PC-9 (cell line): ENCODE data around the gene MORC2. TPM values are rescaled to one million over a fixed set of nuclear protein-coding genes. Genes with fewer than 3 reads are reported as not detected.

Source experiments
- BruUV-seq: library from RNA; stranded (reverse); fragments of 400-500 nt; replicated peaks from 2 replicates; lab custom pipeline; 2021; lab: Mats Ljungman, UMichigan
- CTCF ChIA-PET: fragments of 300-600 bp; sonication (Branson Sonifier 250); formaldehyde crosslinking; loops from one replicate; lab custom pipeline; 2022; ENCODE audit warnings: antibody characterized with exemption; lab: Charles Lee
- POLR2A ChIA-PET: fragments of 300-600 bp; sonication (Branson Sonifier 250); formaldehyde crosslinking; loops from one replicate; lab custom pipeline; 2022; ENCODE audit warnings: antibody characterized with exemption; ENCODE audit not compliant: unreplicated experiment; lab: Charles Lee
- DNase-seq, 2 experiments: peaks; one replicate each; pipeline versions ENCODE4 v3.0.0 to v3.0.0-alpha.2; 2015 to 2022; ENCODE audit warnings: mixed read lengths in 1 of 2
- H2AFZ ChIP-seq: fragments of 200-600 bp; sonication (generic); 2 replicates; pipeline ENCODE4 v1.8.1; 2017; ENCODE audit warnings: antibody characterized with exemption
- H3F3A ChIP-seq: fragments of 200-600 bp; sonication (generic); 2 replicates; pipeline ENCODE4 v1.8.1; 2017; ENCODE audit warnings: antibody characterized with exemption, mild to moderate bottlenecking, low read depth; ENCODE audit not compliant: insufficient read depth
- H3K27ac ChIP-seq: fragments of 200-600 bp; sonication (generic); 2 replicates; pipeline ENCODE4 v1.6.1; 2016; ENCODE audit warnings: mixed run types
- H3K27me3 ChIP-seq: fragments of 200-600 bp; sonication (generic); 2 replicates; pipeline ENCODE4 v1.6.1; 2016; ENCODE audit warnings: low read depth, mixed run types; ENCODE audit not compliant: insufficient read depth
- H3K36me3 ChIP-seq: fragments of 200-600 bp; sonication (generic); 2 replicates; pipeline ENCODE4 v1.6.1; 2016; ENCODE audit warnings: low read depth, mixed run types
- H3K4me1 ChIP-seq: fragments of 200-600 bp; sonication (generic); replicated peaks from 2 replicates; pipeline ENCODE4 v1.6.1; 2016; ENCODE audit warnings: mixed run types; ENCODE audit not compliant: insufficient read depth
- H3K4me2 ChIP-seq: fragments of 200-600 bp; sonication (generic); 2 replicates; pipeline ENCODE4 v1.6.1; 2017; ENCODE audit warnings: mixed run types
- H3K4me3 ChIP-seq: fragments of 200-600 bp; sonication (generic); 2 replicates; pipeline ENCODE4 v1.6.1; 2016; ENCODE audit warnings: mixed run types
- H3K79me2 ChIP-seq: fragments of 200-600 bp; sonication (generic); 2 replicates; pipeline ENCODE4 v1.6.1; 2017; ENCODE audit warnings: low read depth, mixed run types
- H3K9me2 ChIP-seq: fragments of 200-600 bp; sonication (generic); 2 replicates; pipeline ENCODE4 v1.8.1; 2017; ENCODE audit warnings: mild to moderate bottlenecking; ENCODE audit not compliant: insufficient read depth
- H3K9me3 ChIP-seq: fragments of 200-600 bp; sonication (generic); 2 replicates; pipeline ENCODE4 v1.8.1; 2016; ENCODE audit warnings: low read depth; ENCODE audit not compliant: insufficient read depth
- H4K20me1 ChIP-seq: fragments of 200-600 bp; sonication (generic); 2 replicates; pipeline ENCODE4 v1.8.1; 2017; ENCODE audit not compliant: insufficient read depth
- EZH2 ChIP-seq: fragments of 200-600 bp; sonication (generic); IDR thresholded peaks from 2 replicates; pipeline ENCODE4 v1.8.0; 2017; ENCODE audit warnings: antibody characterized with exemption, low read depth
- intact Hi-C: fragments of 100-400 bp; cut with micrococcal nuclease; formaldehyde crosslinking; loops from one replicate; pipeline ENCODE4 v1.10.0; 2022; ENCODE audit not compliant: unreplicated experiment
- total RNA-seq: library from RNA; stranded (reverse); gene quantifications from 2 replicates; pipeline ENCODE4 v1.2.3, GENCODE V29; 2021
- TF ChIP-seq, protein P1 (sequence below): fragments of 200-600 bp; sonication (generic); conservative IDR thresholded peaks from 2 replicates; pipeline ENCODE4 v1.6.1; 2017; ENCODE audit warnings: mixed run types, antibody characterized with exemption, mild to moderate bottlenecking, moderate library complexity

The MORC2 gene
- total RNA-seq, 1 experiment from 2014 or later: 39.8 TPM

GRCh38 chr22:30985561-30986208 lies 17.1 kb upstream of the MORC2 start:
- H3K9me2 ChIP-seq: no peaks in the 10 kb centered on the region
- H3K79me2 ChIP-seq: no peaks in the 10 kb centered on the region
- no peak overlapping the region for H2AFZ ChIP-seq
- DNase-seq: no peak
- no peaks in the 10 kb centered on the region for H3K27me3 ChIP-seq
- H3K4me2 ChIP-seq: no peak overlapping the region
- H3K27ac ChIP-seq: no peak overlapping the region
- no peaks in the 10 kb centered on the region for H3K4me1 ChIP-seq
- CTCF ChIA-PET: no interaction called here
- no peaks in the 10 kb centered on the region for H4K20me1 ChIP-seq
- POLR2A ChIA-PET: no interaction called here
- BruUV-seq: no TSS peak
- TF ChIP-seq, protein P1, sequence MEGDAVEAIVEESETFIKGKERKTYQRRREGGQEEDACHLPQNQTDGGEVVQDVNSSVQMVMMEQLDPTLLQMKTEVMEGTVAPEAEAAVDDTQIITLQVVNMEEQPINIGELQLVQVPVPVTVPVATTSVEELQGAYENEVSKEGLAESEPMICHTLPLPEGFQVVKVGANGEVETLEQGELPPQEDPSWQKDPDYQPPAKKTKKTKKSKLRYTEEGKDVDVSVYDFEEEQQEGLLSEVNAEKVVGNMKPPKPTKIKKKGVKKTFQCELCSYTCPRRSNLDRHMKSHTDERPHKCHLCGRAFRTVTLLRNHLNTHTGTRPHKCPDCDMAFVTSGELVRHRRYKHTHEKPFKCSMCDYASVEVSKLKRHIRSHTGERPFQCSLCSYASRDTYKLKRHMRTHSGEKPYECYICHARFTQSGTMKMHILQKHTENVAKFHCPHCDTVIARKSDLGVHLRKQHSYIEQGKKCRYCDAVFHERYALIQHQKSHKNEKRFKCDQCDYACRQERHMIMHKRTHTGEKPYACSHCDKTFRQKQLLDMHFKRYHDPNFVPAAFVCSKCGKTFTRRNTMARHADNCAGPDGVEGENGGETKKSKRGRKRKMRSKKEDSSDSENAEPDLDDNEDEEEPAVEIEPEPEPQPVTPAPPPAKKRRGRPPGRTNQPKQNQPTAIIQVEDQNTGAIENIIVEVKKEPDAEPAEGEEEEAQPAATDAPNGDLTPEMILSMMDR: no peak
- TF ChIP-seq EZH2: no peak
- intact Hi-C loops: no loop called here
- H3F3A ChIP-seq: 0 out of 2 replicates have a peak, but pooled peaks cover 5% of the 10 kb centered on the region
- H3K9me3 ChIP-seq: no peaks in the 10 kb centered on the region
- H3K36me3 ChIP-seq: no peaks in the 10 kb centered on the region
- no peak overlapping the region for H3K4me3 ChIP-seq

DNA sequence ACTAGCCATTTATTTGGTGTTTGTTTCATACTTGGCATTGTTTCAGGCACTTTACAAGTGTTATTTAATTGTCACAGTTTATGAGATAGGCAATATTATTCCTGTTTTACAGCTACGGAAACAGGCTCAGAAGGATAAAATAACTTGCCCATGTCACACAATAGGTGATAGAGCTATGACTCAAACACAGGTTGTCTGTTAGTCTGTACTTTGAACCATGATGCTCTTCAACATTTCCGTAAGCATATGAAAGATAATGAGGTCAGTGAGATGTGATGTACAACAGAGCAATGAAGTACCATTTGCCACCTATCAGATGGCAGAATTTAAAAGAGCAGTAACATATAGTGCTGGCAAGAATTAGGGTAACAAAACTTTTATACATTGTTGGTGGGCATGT lies 15.7 kb upstream of the MORC2 start:
- Histone ChIP-seq H3K9me2 (no peaks in the 10 kb centered on the region), H3K4me1 (no peaks in the 10 kb centered on the region), H4K20me1 (no peaks in the 10 kb centered on the region), H3F3A (0 out of 2 replicates have a peak, but pooled peaks cover 5% of the 10 kb centered on the region), H3K4me2 (no peak overlapping the region), H3K4me3 (no peak overlapping the region), H3K27me3 (no peaks in the 10 kb centered on the region), H3K79me2 (no peaks in the 10 kb centered on the region), H3K36me3 (no peaks in the 10 kb centered on the region), H2AFZ (no peak overlapping the region), H3K27ac (no peak overlapping the region), H3K9me3 (0 out of 2 replicates have a peak, but pooled peaks cover 7% of the 10 kb centered on the region)
- TF ChIP-seq EZH2: no peak
- TF ChIP-seq, protein P1: no peak
- ChIA-PET POLR2A (no interaction called here), CTCF (no interaction called here)
- no TSS peak for BruUV-seq
- no peak for DNase-seq
- intact Hi-C loops: no loop called here

- Histone ChIP-seq H3K79me2 (no peaks in the 10 kb centered on the region), H3K9me2 (no peaks in the 10 kb centered on the region), H2AFZ (no peak overlapping the region), H3K9me3 (peaks cover 22% of the 10 kb centered on the region), H3F3A (0 out of 2 replicates have a peak, but pooled peaks cover 9% of the 10 kb centered on the region), H3K4me1 (no peaks in the 10 kb centered on the region), H3K27me3 (no peaks in the 10 kb centered on the region), H4K20me1 (no peaks in the 10 kb centered on the region), H3K36me3 (no peaks in the 10 kb centered on the region), H3K4me2 (no peak overlapping the region), H3K4me3 (no peak overlapping the region), H3K27ac (no peak overlapping the region)
- TF ChIP-seq EZH2: no peak
- TF ChIP-seq, protein P1: no peak
- ChIA-PET POLR2A (no interaction called here), CTCF (interaction anchor here (0.5 kb wide), 1 partner anchor 145 kb away, joined by 10 read pairs; no protein-coding TSS in a partner anchor)
- no TSS peak for BruUV-seq
- intact Hi-C loops: no loop called here
- no peak for DNase-seq
Measured at GRCh38 chr22:30982512-30982911, 13.9 kb upstream of the MORC2 start.
